Measurements from ENCODE around the gene NPC2.

NPC2 gene

GRCh38 chr14:74504874-74505720 lies 12.0 kb upstream of the NPC2 start:
- no peak for TF ChIP-seq POLR2A (IDR thresholded peaks at IDR 0.05; ENCODE audit: low read depth, low read length)
- no peak for TF ChIP-seq TAF1 (IDR thresholded peaks at IDR 0.05; ENCODE audit: low read depth, low read length)
- TF ChIP-seq SPI1 (IDR thresholded peaks at IDR 0.05; ENCODE audit: low read depth, low read length), result no peak
- no peak for TF ChIP-seq PAX5 (IDR thresholded peaks at IDR 0.05; ENCODE audit: insufficient read depth, low read length, severe bottlenecking)
- no peak for TF ChIP-seq POU2F2 (IDR thresholded peaks at IDR 0.05; ENCODE audit: low read depth, low read length)
- no peak for TF ChIP-seq POLR2AphosphoS5 (IDR thresholded peaks at IDR 0.05; ENCODE audit: low read depth, low read length)
- DNase-seq (ENCODE audit: insufficient read length, low spot score), result no peak
- no peak for FAIRE-seq

GRCh38 chr14:74504412-74504811 lies 11.3 kb upstream of the NPC2 start:
- TF ChIP-seq POLR2AphosphoS5 (IDR thresholded peaks at IDR 0.05; ENCODE audit: low read depth, low read length), result no peak
- DNase-seq (ENCODE audit: insufficient read length, low spot score) (no peak), FAIRE-seq (no peak)

GRCh38 chr14:74503938-74504335 lies 10.8 kb upstream of the NPC2 start:
- no peak for FAIRE-seq
- no peak for DNase-seq (ENCODE audit: insufficient read length, low spot score)
- no peak for TF ChIP-seq PAX5 (IDR thresholded peaks at IDR 0.05; ENCODE audit: insufficient read depth, low read length, severe bottlenecking)
- TF ChIP-seq POU2F2 (IDR thresholded peaks at IDR 0.05; ENCODE audit: low read depth, low read length), result no peak
- TF ChIP-seq SPI1 (IDR thresholded peaks at IDR 0.05; ENCODE audit: low read depth, low read length), result no peak
- TF ChIP-seq POLR2A (IDR thresholded peaks at IDR 0.05; ENCODE audit: low read depth, low read length), result no peak
- TF ChIP-seq TAF1 (IDR thresholded peaks at IDR 0.05; ENCODE audit: low read depth, low read length), result no peak
- TF ChIP-seq POLR2AphosphoS5 (IDR thresholded peaks at IDR 0.05; ENCODE audit: low read depth, low read length), result no peak

GRCh38 chr14:74503291-74503937 lies 10.3 kb upstream of the NPC2 start:
- FAIRE-seq (no peak), DNase-seq (ENCODE audit: insufficient read length, low spot score) (no peak)
- no peak for TF ChIP-seq POLR2A (IDR thresholded peaks at IDR 0.05; ENCODE audit: low read depth, low read length)
- TF ChIP-seq TAF1 (IDR thresholded peaks at IDR 0.05; ENCODE audit: low read depth, low read length), result no peak
- no peak for TF ChIP-seq PAX5 (IDR thresholded peaks at IDR 0.05; ENCODE audit: insufficient read depth, low read length, severe bottlenecking)
- no peak for TF ChIP-seq SPI1 (IDR thresholded peaks at IDR 0.05; ENCODE audit: low read depth, low read length)
- TF ChIP-seq POU2F2 (IDR thresholded peaks at IDR 0.05; ENCODE audit: low read depth, low read length), result no peak
- TF ChIP-seq POLR2AphosphoS5 (IDR thresholded peaks at IDR 0.05; ENCODE audit: low read depth, low read length), result no peak

GRCh38 chr14:74502236-74503019 lies 9.3 kb upstream of the NPC2 start:
- no peak for TF ChIP-seq POU2F2 (IDR thresholded peaks at IDR 0.05; ENCODE audit: low read depth, low read length)
- TF ChIP-seq TAF1 (IDR thresholded peaks at IDR 0.05; ENCODE audit: low read depth, low read length), result no peak
- no peak for TF ChIP-seq PAX5 (IDR thresholded peaks at IDR 0.05; ENCODE audit: insufficient read depth, low read length, severe bottlenecking)
- no peak for TF ChIP-seq POLR2A (IDR thresholded peaks at IDR 0.05; ENCODE audit: low read depth, low read length)
- TF ChIP-seq POLR2AphosphoS5 (IDR thresholded peaks at IDR 0.05; ENCODE audit: low read depth, low read length), result no peak
- TF ChIP-seq SPI1 (IDR thresholded peaks at IDR 0.05; ENCODE audit: low read depth, low read length), result no peak
- FAIRE-seq (peak; percentile 64), DNase-seq (ENCODE audit: insufficient read length, low spot score) (no peak)

GRCh38 chr14:74501691-74502090 lies 8.6 kb upstream of the NPC2 start:
- no peak for DNase-seq (ENCODE audit: insufficient read length, low spot score)
- no peak for FAIRE-seq
- TF ChIP-seq PAX5 (IDR thresholded peaks at IDR 0.05; ENCODE audit: insufficient read depth, low read length, severe bottlenecking) (no peak), POLR2A (IDR thresholded peaks at IDR 0.05; ENCODE audit: low read depth, low read length) (no peak), POU2F2 (IDR thresholded peaks at IDR 0.05; ENCODE audit: low read depth, low read length) (no peak), SPI1 (IDR thresholded peaks at IDR 0.05; ENCODE audit: low read depth, low read length) (no peak), TAF1 (IDR thresholded peaks at IDR 0.05; ENCODE audit: low read depth, low read length) (no peak), POLR2AphosphoS5 (IDR thresholded peaks at IDR 0.05; ENCODE audit: low read depth, low read length) (no peak)

- FAIRE-seq, result no peak
- TF ChIP-seq SPI1 (IDR thresholded peaks at IDR 0.05; ENCODE audit: low read depth, low read length) (no peak), PAX5 (IDR thresholded peaks at IDR 0.05; ENCODE audit: insufficient read depth, low read length, severe bottlenecking) (no peak), TAF1 (IDR thresholded peaks at IDR 0.05; ENCODE audit: low read depth, low read length) (no peak), POU2F2 (IDR thresholded peaks at IDR 0.05; ENCODE audit: low read depth, low read length) (no peak), POLR2AphosphoS5 (IDR thresholded peaks at IDR 0.05; ENCODE audit: low read depth, low read length) (no peak), POLR2A (IDR thresholded peaks at IDR 0.05; ENCODE audit: low read depth, low read length) (no peak)
- no peak for DNase-seq (ENCODE audit: insufficient read length, low spot score)
Measured at GRCh38 chr14:74501135-74501614, 8.1 kb upstream of the NPC2 start.

- no peak for FAIRE-seq
- TF ChIP-seq TAF1 (IDR thresholded peaks at IDR 0.05; ENCODE audit: low read depth, low read length), result no peak
- TF ChIP-seq POLR2A (IDR thresholded peaks at IDR 0.05; ENCODE audit: low read depth, low read length), result no peak
- no peak for DNase-seq (ENCODE audit: insufficient read length, low spot score)
Measured at GRCh38 chr14:74500417-74501134, 7.5 kb upstream of the NPC2 start.

- no peak for FAIRE-seq
- TF ChIP-seq TAF1 (IDR thresholded peaks at IDR 0.05; ENCODE audit: low read depth, low read length), result no peak
- no peak for TF ChIP-seq POLR2AphosphoS5 (IDR thresholded peaks at IDR 0.05; ENCODE audit: low read depth, low read length)
- TF ChIP-seq POLR2A (IDR thresholded peaks at IDR 0.05; ENCODE audit: low read depth, low read length), result no peak
- peak; percentile 27; the same call in 1 of the 2 replicates for TF ChIP-seq SPI1 (IDR thresholded peaks at IDR 0.05; ENCODE audit: low read depth, low read length)
- no peak for DNase-seq (ENCODE audit: insufficient read length, low spot score)
Measured at GRCh38 chr14:74495356-74495755, 2.3 kb upstream of the NPC2 start.
